HEK293T (cell line): ENCODE results near the gene C10orf105.

ENCODE experiments used
- ARNT ChIP-seq: fragments of 450-650 bp; IDR thresholded peaks from 2 replicates; pipeline ENCODE4 v1.6.1; 2017; ENCODE audit warnings: mild to moderate bottlenecking
- FOXK2 ChIP-seq: fragments of 450-650 bp; IDR thresholded peaks from 2 replicates; pipeline ENCODE4 v1.6.1; 2016; ENCODE audit warnings: mild to moderate bottlenecking
- HDGF ChIP-seq: fragments of 450-650 bp; IDR thresholded peaks from 2 replicates; pipeline ENCODE4 v1.6.1; 2017; ENCODE audit warnings: antibody characterized with exemption, borderline replicate concordance
- TARDBP ChIP-seq: fragments of 450-650 bp; IDR thresholded peaks from 2 replicates; pipeline ENCODE4 v1.6.1; 2016
- ZNF384 ChIP-seq: fragments of 450-650 bp; IDR thresholded peaks from 2 replicates; pipeline ENCODE4 v1.6.1; 2016

GRCh38 chr10:71725998-71726579, 6.5 kb upstream of the C10orf105 start:
- no peak for TF ChIP-seq FOXK2
- no peak for TF ChIP-seq ARNT
- no peak for TF ChIP-seq ZNF384
- TF ChIP-seq HDGF = no peak
- TF ChIP-seq TARDBP = no peak
